Activated T-helper 2 cell treated with anti-CD3 and anti-CD28 coated beads, Interferon-gamma antibody, Interleukin-2, Interleukin-4, amounts not matched to agents 10 μg/mL and 5 μg/mL and 100 μg/mL, durations not matched to agents 14 hours and 24 hours and 36 hours (primary cell): ENCODE measurements around the gene NELL1. TPM values are rescaled to one million over a fixed set of nuclear protein-coding genes. Genes with fewer than 3 reads are reported as not detected.

Experiments used
- DNase-seq: peaks from one replicate; pipeline ENCODE4 v3.0.0; 2021; ENCODE audit warnings: low spot score
- H3K27ac Mint-ChIP-seq: one replicate; pipeline ENCODE4 v1.8.0; 2021; ENCODE audit warnings: mixed read lengths
- H3K27me3 Mint-ChIP-seq: one replicate; pipeline ENCODE4 v1.8.0; 2021; ENCODE audit warnings: low read depth, mixed read lengths
- H3K36me3 Mint-ChIP-seq: one replicate; pipeline ENCODE4 v1.8.0; 2021; ENCODE audit warnings: low read depth, mixed read lengths
- H3K4me1 Mint-ChIP-seq: one replicate; pipeline ENCODE4 v1.8.0; 2021; ENCODE audit warnings: low read depth, mixed read lengths
- H3K4me3 Mint-ChIP-seq: one replicate; pipeline ENCODE4 v1.8.0; 2021; ENCODE audit warnings: low read depth, mild to moderate bottlenecking, moderate library complexity, mixed read lengths
- H3K9me3 Mint-ChIP-seq: one replicate; pipeline ENCODE4 v1.8.0; 2021; ENCODE audit warnings: mixed read lengths
- intact Hi-C: fragments of 100-400 bp; cut with micrococcal nuclease; formaldehyde crosslinking; loops from one replicate; pipeline ENCODE4 v1.15.1; 2023
- total RNA-seq: library from RNA; stranded (reverse); gene quantifications from 2 replicates; pipeline ENCODE4 v1.2.3, GENCODE V29; 2022

Gene NELL1
- total RNA-seq, 1 donor from 2014 or later = 0.07 TPM

GRCh38 chr11:20671856-20672546 is 2.6 kb downstream of the NELL1 start:
- intact Hi-C loops = no loop called here
- H3K27ac Mint-ChIP-seq = no peak overlapping the region

DNA sequence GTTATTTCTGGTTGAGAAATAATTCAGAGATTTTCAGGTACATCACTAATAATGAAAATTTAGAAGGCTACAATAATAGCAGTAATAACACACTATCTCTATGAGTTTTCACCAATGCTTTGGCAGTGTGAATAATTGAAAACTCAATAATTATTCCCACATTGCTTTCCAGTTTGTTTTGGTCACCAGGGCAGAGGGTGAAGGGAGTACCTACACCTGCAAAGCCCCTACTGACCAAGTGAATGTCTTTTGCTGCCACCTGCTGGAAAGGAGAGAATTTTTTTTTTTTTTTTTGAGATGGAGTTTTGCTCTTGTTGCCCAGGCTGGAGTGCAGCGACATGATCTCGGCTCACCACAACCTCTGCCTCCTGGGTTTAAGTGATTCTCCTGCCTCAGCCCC is 3.2 kb downstream of the NELL1 start:
- no peak overlapping the region for H3K4me3 Mint-ChIP-seq
- no peaks in the 10 kb centered on the region for H3K36me3 Mint-ChIP-seq
- no peaks in the 10 kb centered on the region for H3K4me1 Mint-ChIP-seq
- H3K27me3 Mint-ChIP-seq = peaks cover 42% of the 10 kb centered on the region
- intact Hi-C loops = no loop called here
- H3K9me3 Mint-ChIP-seq = no peaks in the 10 kb centered on the region
- no peak overlapping the region for H3K27ac Mint-ChIP-seq
- DNase-seq = no peak

More at GRCh38 chr11:20671856-20672546, 2.6 kb downstream of the NELL1 start:
- Mint-ChIP-seq H3K27me3 (peaks cover 48% of the 10 kb centered on the region), H3K4me3 (no peak overlapping the region), H3K36me3 (no peaks in the 10 kb centered on the region), H3K9me3 (no peaks in the 10 kb centered on the region), H3K4me1 (no peaks in the 10 kb centered on the region)
- DNase-seq = no peak

- H3K36me3 Mint-ChIP-seq = no peaks in the 10 kb centered on the region
- no peak for DNase-seq
- H3K27me3 Mint-ChIP-seq = peaks cover 7% of the 10 kb centered on the region
- no peaks in the 10 kb centered on the region for H3K9me3 Mint-ChIP-seq
- H3K4me1 Mint-ChIP-seq = no peaks in the 10 kb centered on the region
- no peak overlapping the region for H3K4me3 Mint-ChIP-seq
- no peak overlapping the region for H3K27ac Mint-ChIP-seq
- intact Hi-C loops = no loop called here
Measured at GRCh38 chr11:20676658-20677057, 7.3 kb downstream of the NELL1 start.

- intact Hi-C loops = no loop called here
- Mint-ChIP-seq H3K4me3 (no peak overlapping the region), H3K36me3 (no peaks in the 10 kb centered on the region), H3K4me1 (no peaks in the 10 kb centered on the region), H3K9me3 (no peaks in the 10 kb centered on the region), H3K27ac (no peak overlapping the region), H3K27me3 (no peaks in the 10 kb centered on the region)
- DNase-seq = no peak
Measured at GRCh38 chr11:20688761-20689160, 19.4 kb downstream of the NELL1 start.

- Mint-ChIP-seq H3K9me3 (peaks cover 19% of the 10 kb centered on the region), H3K4me3 (no peak overlapping the region), H3K4me1 (no peaks in the 10 kb centered on the region), H3K36me3 (no peaks in the 10 kb centered on the region), H3K27me3 (no peaks in the 10 kb centered on the region), H3K27ac (no peak overlapping the region)
- DNase-seq = no peak
- intact Hi-C loops = no loop called here
Measured at GRCh38 chr11:20707876-20708275, 38.5 kb downstream of the NELL1 start.

DNA sequence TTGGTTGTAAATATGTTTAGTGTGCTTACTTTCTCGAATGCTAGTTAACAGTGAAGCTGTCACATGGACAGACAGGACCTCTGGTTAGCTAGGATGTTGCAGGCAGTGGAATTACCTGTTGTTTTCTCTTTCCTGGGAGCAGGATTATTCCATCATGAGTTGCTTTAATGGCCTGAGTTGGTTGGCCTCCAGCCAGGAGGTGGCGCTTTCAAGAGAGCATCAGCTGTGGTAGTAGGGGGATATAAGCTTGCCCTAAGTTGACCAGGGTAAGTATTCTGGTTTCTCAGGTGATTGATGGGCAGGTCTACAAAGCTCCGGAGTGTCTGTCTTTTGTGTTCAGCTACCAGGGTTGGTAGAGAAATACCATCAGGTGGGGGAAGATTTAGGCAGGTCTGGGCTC is 43.5 kb downstream of the NELL1 start:
- Mint-ChIP-seq H3K4me3 (no peak overlapping the region), H3K9me3 (no peaks in the 10 kb centered on the region), H3K36me3 (no peaks in the 10 kb centered on the region), H3K27ac (no peak overlapping the region), H3K27me3 (no peaks in the 10 kb centered on the region), H3K4me1 (no peaks in the 10 kb centered on the region)
- DNase-seq = no peak
- intact Hi-C loops = no loop called here

GRCh38 chr11:20715464-20715863 is 46.1 kb downstream of the NELL1 start:
- H3K27ac Mint-ChIP-seq = no peak overlapping the region
- no peak overlapping the region for H3K4me3 Mint-ChIP-seq
- no peaks in the 10 kb centered on the region for H3K9me3 Mint-ChIP-seq
- H3K27me3 Mint-ChIP-seq = no peaks in the 10 kb centered on the region
- intact Hi-C loops = no loop called here
- H3K36me3 Mint-ChIP-seq = no peaks in the 10 kb centered on the region
- no peaks in the 10 kb centered on the region for H3K4me1 Mint-ChIP-seq
- DNase-seq = no peak

- Mint-ChIP-seq H3K36me3 (no peaks in the 10 kb centered on the region), H3K4me3 (no peak overlapping the region), H3K4me1 (no peaks in the 10 kb centered on the region), H3K27ac (no peak overlapping the region), H3K9me3 (no peaks in the 10 kb centered on the region), H3K27me3 (no peaks in the 10 kb centered on the region)
- DNase-seq = no peak
- intact Hi-C loops = no loop called here
Measured at GRCh38 chr11:20715931-20716330, 46.5 kb downstream of the NELL1 start.

DNA sequence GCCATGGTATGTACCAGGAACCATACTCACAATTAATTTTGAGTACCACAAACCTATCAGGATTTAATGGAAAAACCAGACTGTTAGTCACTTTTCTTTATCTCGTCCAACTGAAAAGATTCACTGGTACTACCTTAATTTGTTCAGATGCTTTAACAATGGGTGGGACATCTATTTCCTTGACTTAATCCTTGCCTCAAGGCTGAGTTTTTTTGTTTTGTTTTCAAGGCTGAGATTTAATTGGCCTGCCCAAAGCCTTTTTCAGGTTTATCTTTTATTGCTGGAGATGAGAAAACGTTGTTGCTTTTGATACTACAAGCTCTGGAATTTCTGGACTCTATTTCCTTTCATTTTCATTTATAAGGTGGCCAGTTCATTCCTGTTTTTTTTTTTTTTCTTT is 50.4 kb downstream of the NELL1 start:
- Mint-ChIP-seq H3K36me3 (no peaks in the 10 kb centered on the region), H3K9me3 (no peaks in the 10 kb centered on the region), H3K4me1 (no peaks in the 10 kb centered on the region), H3K27ac (no peak overlapping the region), H3K4me3 (no peak overlapping the region), H3K27me3 (no peaks in the 10 kb centered on the region)
- intact Hi-C loops = no loop called here
- no peak for DNase-seq

DNA sequence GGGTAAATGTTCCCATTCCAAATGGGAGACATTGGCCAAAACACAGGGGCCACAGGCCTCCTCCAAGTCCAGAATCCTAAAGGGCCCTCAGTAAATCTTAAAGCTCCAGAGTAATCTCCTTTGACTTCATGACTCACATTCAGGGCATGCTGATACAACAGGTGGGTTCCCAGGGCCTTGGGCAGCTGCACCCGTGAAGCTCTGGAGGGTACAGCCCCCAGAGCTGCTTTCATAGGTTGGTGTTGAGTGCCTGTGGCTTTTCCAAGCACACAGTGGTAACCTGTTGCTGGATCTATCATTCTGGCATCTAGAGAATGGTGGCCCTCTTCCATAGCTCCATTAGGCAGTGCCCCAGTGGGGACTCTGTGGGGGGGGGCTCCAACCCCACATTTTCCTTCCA is 54.0 kb downstream of the NELL1 start:
- intact Hi-C loops = no loop called here
- Mint-ChIP-seq H3K36me3 (no peaks in the 10 kb centered on the region), H3K9me3 (no peaks in the 10 kb centered on the region), H3K4me3 (no peak overlapping the region), H3K4me1 (no peaks in the 10 kb centered on the region), H3K27me3 (no peaks in the 10 kb centered on the region), H3K27ac (no peak overlapping the region)
- DNase-seq = no peak

DNA sequence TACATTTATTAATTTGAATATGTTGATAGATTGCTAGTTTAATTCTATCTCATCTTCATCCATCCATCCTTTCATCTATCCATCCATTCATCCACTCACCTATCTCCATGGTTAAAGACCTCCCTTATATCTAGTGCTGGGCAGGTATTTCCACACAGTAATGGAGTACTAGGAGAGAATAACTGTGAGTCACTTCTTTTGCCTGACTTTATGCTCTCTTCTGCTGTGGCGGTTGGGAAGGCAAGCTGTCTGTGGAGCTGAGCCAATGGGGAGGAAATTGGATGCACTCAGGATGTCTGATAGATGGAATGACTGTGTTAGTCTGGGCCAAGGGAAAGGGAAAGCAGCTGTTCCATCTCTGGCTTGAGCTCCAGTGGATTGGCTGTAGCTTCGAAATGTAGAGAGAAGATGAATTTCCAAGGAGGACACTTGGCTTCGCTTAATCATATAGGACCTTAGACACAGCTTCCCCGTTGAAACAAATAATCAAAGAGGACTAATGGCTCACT is 60.3 kb downstream of the NELL1 start:
- H3K4me1 Mint-ChIP-seq = no peaks in the 10 kb centered on the region
- H3K9me3 Mint-ChIP-seq = no peaks in the 10 kb centered on the region
- no peaks in the 10 kb centered on the region for H3K36me3 Mint-ChIP-seq
- H3K27me3 Mint-ChIP-seq = no peaks in the 10 kb centered on the region
- intact Hi-C loops = no loop called here
- no peak overlapping the region for H3K4me3 Mint-ChIP-seq
- no peak overlapping the region for H3K27ac Mint-ChIP-seq
- DNase-seq = no peak

DNA sequence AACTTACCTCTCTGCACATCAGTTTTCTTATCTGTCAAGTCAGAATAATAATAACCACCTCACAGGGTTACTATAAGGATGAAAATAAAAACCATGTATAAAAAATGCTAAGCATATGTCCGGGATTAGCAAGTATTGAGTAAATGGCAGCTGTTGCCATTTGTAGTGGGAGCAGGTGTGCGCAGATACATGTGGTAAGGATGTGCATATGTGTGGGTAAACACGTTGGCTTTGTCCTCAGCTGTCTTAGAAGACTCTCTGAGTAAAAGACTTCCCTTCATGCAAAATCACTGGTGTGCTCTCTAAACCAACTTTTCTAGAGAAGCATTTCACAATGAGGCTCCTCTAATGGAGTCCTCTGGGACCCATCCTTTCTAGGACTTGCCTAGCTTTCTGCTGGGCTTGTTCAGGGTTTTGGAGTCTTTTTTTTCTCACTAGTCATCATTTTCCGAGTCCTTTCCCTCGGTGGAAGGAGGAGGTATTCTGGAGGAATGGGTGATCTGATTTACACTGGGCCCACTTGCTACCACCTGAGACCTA is 62.4 kb downstream of the NELL1 start:
- DNase-seq = no peak
- no peaks in the 10 kb centered on the region for H3K4me1 Mint-ChIP-seq
- H3K27ac Mint-ChIP-seq = no peak overlapping the region
- H3K4me3 Mint-ChIP-seq = no peak overlapping the region
- no peaks in the 10 kb centered on the region for H3K36me3 Mint-ChIP-seq
- H3K27me3 Mint-ChIP-seq = no peaks in the 10 kb centered on the region
- intact Hi-C loops = no loop called here
- no peaks in the 10 kb centered on the region for H3K9me3 Mint-ChIP-seq

- Mint-ChIP-seq H3K4me3 (no peak overlapping the region), H3K27ac (no peak overlapping the region), H3K36me3 (no peaks in the 10 kb centered on the region), H3K9me3 (no peaks in the 10 kb centered on the region), H3K27me3 (no peaks in the 10 kb centered on the region), H3K4me1 (no peaks in the 10 kb centered on the region)
- intact Hi-C loops = no loop called here
- no peak for DNase-seq
Measured at GRCh38 chr11:20739107-20739506, 69.7 kb downstream of the NELL1 start.
